Smooth muscle cell of the coronary artery (primary cell): ENCODE data around the gene FBXO31. TPM values are rescaled to one million over a fixed set of nuclear protein-coding genes. Genes with fewer than 3 reads are reported as not detected.

Source experiments
- total RNA-seq: library from RNA; depleted of rRNA; stranded (reverse); fragments of >200 nt; gene quantifications from 2 replicates; pipeline ENCODE4 v1.2.3, GENCODE V29; 2014; ENCODE audit warnings: low replicate concordance

Gene FBXO31
- 17.8 and 47.2 TPM in 2 replicates for total RNA-seq

DNA sequence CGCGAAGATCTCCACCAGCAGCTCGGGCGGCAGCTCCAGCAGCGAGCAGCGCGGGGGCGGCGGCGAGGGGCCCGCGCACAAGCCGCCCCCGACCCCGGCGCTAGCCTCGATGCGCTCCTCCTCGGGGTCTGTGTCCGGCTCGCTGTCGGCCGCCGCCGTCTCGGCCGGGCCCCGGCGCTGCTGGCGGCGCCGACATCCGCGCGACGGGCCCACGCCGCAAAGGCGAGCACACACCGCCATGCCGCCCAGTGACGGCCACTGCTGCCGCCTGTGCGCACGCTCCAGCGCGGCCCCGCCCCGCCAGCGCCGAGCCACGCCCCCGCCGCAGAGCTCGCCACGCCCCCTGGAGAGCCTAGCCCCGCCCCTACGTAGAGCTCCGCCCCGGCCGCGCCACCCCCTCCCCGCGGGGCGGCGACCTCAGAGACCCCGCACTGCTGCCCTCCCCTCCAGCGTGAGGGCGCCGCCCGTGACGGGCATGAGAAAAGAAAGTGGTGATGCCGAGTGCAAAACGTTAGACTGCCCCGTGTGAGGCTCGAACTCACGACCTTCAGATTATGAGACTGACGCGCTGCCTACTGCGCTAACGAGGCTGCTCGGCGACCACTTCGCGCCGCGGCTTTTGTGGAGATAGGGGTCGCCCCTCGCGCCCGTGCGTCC, at the start of gene FBXO31:
TSS of gene FBXO31 (minus strand) at position 272 of the 657 bp plus-strand sequence. CDS start at position 240, 32 bp downstream.

DNA sequence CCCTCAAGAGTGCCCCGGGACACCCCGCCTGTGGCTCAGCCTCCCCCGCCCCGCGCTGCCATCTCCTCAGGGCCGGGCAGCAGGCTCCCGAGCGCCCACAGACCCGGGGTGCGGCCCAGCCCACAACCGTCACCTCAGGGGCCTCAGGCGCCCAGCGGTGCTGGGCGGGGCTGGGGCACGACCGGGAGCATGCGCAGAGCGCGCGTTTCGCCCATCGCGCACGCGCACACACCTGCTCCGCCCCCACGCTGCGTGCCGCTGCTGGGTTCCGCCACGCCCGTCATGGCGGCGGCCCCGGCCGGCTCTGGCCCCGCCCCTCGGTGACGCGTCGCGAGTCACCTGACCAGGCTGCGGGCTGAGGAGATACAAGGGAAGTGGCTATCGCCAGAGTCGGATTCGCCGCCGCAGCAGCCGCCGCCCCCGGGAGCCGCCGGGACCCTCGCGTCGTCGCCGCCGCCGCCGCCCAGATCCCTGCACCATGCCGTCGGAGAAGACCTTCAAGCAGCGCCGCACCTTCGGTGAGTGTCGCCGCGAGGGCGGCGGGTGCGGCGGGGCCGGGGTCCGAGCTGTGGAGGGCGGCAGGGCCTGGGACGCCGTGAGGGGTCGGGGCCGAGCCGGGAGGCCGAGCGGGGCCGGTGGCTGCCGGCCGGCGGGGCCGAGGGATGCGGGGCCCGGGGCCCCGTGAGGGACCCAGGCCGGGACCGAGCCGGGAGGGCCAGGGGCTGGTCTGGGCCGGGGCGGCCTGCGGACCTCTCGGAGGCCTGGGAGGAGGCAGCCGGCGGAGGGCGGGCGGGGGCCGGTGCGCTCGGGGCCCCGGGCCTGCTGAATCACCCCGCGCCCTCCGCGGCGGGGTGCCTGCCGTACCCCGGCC, 8.6 kb upstream of the FBXO31 start, which contains the start of gene MAP1LC3B:
TSS of gene MAP1LC3B (plus strand) at position 387 of the 871 bp plus-strand sequence. CDS start at position 479, 92 bp downstream.

GRCh38 chr16:87316923-87317749, 66.4 kb downstream of the FBXO31 start, which contains the start of gene C16orf95:
C16orf95 (minus strand) TSS chr16:87317392; CDS start chr16:87317242, 150 bp downstream.

Other genes with a start within 250 kb of the FBXO31 start
- 4.1 and 4.6 TPM in 2 replicates for gene C16orf95, start 66.4 kb downstream of the FBXO31 start, total RNA-seq
- 17.4 and 24.7 TPM in 2 replicates for gene MAP1LC3B, start 8.6 kb upstream of the FBXO31 start, total RNA-seq
- 7.6 and 9.0 TPM in 2 replicates for gene ZCCHC14, start 109.2 kb upstream of the FBXO31 start, total RNA-seq
- gene JPH3, start 218.7 kb upstream of the FBXO31 start, total RNA-seq = not detected in 2 replicates